GM23338 (cell line): ENCODE data around the gene ELOVL7. TPM values are rescaled to one million over a fixed set of nuclear protein-coding genes. Genes with fewer than 3 reads are reported as not detected.

Source experiments
- ATAC-seq: fragments of 200-7000 bp; cut with Tn5 transposase; 3 replicates; pipeline ENCODE4 v1.9.1; 2020
- DNase-seq: peaks from one replicate; pipeline ENCODE4 v3.0.0-alpha.2; 2015; ENCODE audit warnings: low spot score
- H2AFZ ChIP-seq: fragments of 200-600 bp; sonication (generic); 2 replicates; pipeline ENCODE4 v1.8.0; 2016; ENCODE audit warnings: antibody characterized with exemption, mild to moderate bottlenecking, moderate library complexity
- H3F3A ChIP-seq: fragments of 200-600 bp; sonication (generic); replicated peaks from 2 replicates; pipeline ENCODE4 v1.8.0; 2017; ENCODE audit warnings: antibody characterized with exemption, mixed run types, low read depth
- H3K27ac ChIP-seq: fragments of 200-600 bp; sonication (generic); 2 replicates; pipeline ENCODE4 v1.6.1; 2016; ENCODE audit warnings: low read depth
- H3K27me3 ChIP-seq: fragments of 200-600 bp; sonication (generic); 2 replicates; pipeline ENCODE4 v1.8.0; 2016; ENCODE audit warnings: mild to moderate bottlenecking, mixed run types, moderate library complexity; ENCODE audit not compliant: insufficient read depth
- H3K36me3 ChIP-seq: fragments of 200-600 bp; sonication (generic); 2 replicates; pipeline ENCODE4 v1.8.0; 2016; ENCODE audit warnings: mild to moderate bottlenecking; ENCODE audit not compliant: insufficient read depth
- H3K4me1 ChIP-seq: fragments of 200-600 bp; sonication (generic); 2 replicates; pipeline ENCODE4 v1.8.0; 2016; ENCODE audit warnings: mild to moderate bottlenecking, moderate library complexity; ENCODE audit not compliant: insufficient read depth
- H3K4me2 ChIP-seq: fragments of 200-600 bp; sonication (generic); 2 replicates; pipeline ENCODE4 v1.7.1; 2017; ENCODE audit warnings: mixed run types
- H3K4me3 ChIP-seq: fragments of 200-600 bp; sonication (generic); 2 replicates; pipeline ENCODE4 v1.6.1; 2016; ENCODE audit warnings: mixed run types
- H3K79me2 ChIP-seq: fragments of 200-600 bp; sonication (generic); replicated peaks from 2 replicates; pipeline ENCODE4 v1.8.0; 2017; ENCODE audit warnings: mild to moderate bottlenecking; ENCODE audit not compliant: insufficient read depth
- H3K9me2 ChIP-seq: fragments of 200-600 bp; sonication (generic); 2 replicates; pipeline ENCODE4 v1.8.0; 2017; ENCODE audit not compliant: insufficient read depth
- H4K20me1 ChIP-seq: fragments of 200-600 bp; sonication (generic); replicated peaks from 2 replicates; pipeline ENCODE4 v1.8.0; 2017; ENCODE audit warnings: mild to moderate bottlenecking; ENCODE audit not compliant: insufficient read depth
- H3K27ac Mint-ChIP-seq: 2 replicates; pipeline ENCODE4 v1.8.0; 2020; ENCODE audit warnings: inconsistent platforms, mild to moderate bottlenecking, moderate library complexity, mixed read lengths
- H3K27me3 Mint-ChIP-seq: 3 replicates; pipeline ENCODE4 v1.8.0; 2022; ENCODE audit warnings: low read depth, mild to moderate bottlenecking, moderate library complexity, mixed read lengths, inconsistent platforms; ENCODE audit not compliant: insufficient read depth, poor library complexity
- H3K36me3 Mint-ChIP-seq: 3 replicates; pipeline ENCODE4 v1.8.0; 2021; ENCODE audit warnings: low read depth, mild to moderate bottlenecking, inconsistent platforms, moderate library complexity, mixed read lengths
- H3K4me1 Mint-ChIP-seq: 3 replicates; pipeline ENCODE4 v1.8.0; 2020; ENCODE audit warnings: mild to moderate bottlenecking, inconsistent platforms, mixed read lengths
- H3K4me3 Mint-ChIP-seq: 3 replicates; pipeline ENCODE4 v1.8.0; 2021; ENCODE audit warnings: moderate library complexity, mild to moderate bottlenecking, inconsistent platforms, mixed read lengths
- H3K9me3 Mint-ChIP-seq: 3 replicates; pipeline ENCODE4 v1.8.0; 2020; ENCODE audit warnings: moderate library complexity, mild to moderate bottlenecking, inconsistent platforms, mixed read lengths
- CREB1 ChIP-seq: fragments of 250-450 bp; sonication (Bioruptor Pico); IDR thresholded peaks from 2 replicates; pipeline ENCODE4 v1.5.0; 2020; ENCODE audit warnings: low read depth, mild to moderate bottlenecking, moderate library complexity
- ETS1 ChIP-seq: IDR thresholded peaks from 2 replicates; pipeline ENCODE4 v1.6.1; 2016; ENCODE audit warnings: antibody characterized with exemption
- EZH2 ChIP-seq: fragments of 200-600 bp; sonication (generic); IDR thresholded peaks from one replicate; pipeline ENCODE4 v1.8.0; 2017; ENCODE audit warnings: antibody characterized with exemption, mild to moderate bottlenecking, low read depth; ENCODE audit not compliant: unreplicated experiment
- JUNB ChIP-seq: IDR thresholded peaks from one replicate; pipeline ENCODE4 v1.6.1; 2016; ENCODE audit warnings: antibody characterized with exemption; ENCODE audit not compliant: unreplicated experiment
- NANOG ChIP-seq: IDR thresholded peaks from 2 replicates; pipeline ENCODE4 v1.6.1; 2016; ENCODE audit warnings: antibody characterized with exemption, borderline replicate concordance
- ZNF462 ChIP-seq: fragments of 250-450 bp; sonication (Bioruptor Pico); IDR thresholded peaks from 2 replicates; pipeline ENCODE4 v1.5.0; 2020; ENCODE audit warnings: mild to moderate bottlenecking, moderate library complexity
- polyA plus RNA-seq: library from polyadenylated mRNA; unstranded; fragments of >200 nt; fragmentation: Nextera tagmentation; extraction: Ambion mirVana; gene quantifications from 2 replicates; pipeline ENCODE4 v1.2.1, GENCODE V29; 2016
- total RNA-seq: library from RNA; depleted of rRNA; stranded (reverse); fragments of >200 nt; shearing (Covaris generic); gene quantifications from 2 replicates; pipeline ENCODE4 v1.2.3, GENCODE V29; 2014

The ELOVL7 gene
- total and polyA plus RNA-seq, 2 experiments from 2014 or later, result 2.3 to 7.0 TPM

- H3K27ac Mint-ChIP-seq, result no peak overlapping the region
- Histone ChIP-seq H3K9me2 (peaks cover 4% of the 10 kb centered on the region; the same call in 1 of the 2 replicates), H2AFZ (no peak overlapping the region), H3F3A (no peaks in the 10 kb centered on the region), H3K36me3 (no peaks in the 10 kb centered on the region), H4K20me1 (no peaks in the 10 kb centered on the region), H3K4me2 (no peak overlapping the region), H3K27me3 (no peaks in the 10 kb centered on the region), H3K79me2 (no peaks in the 10 kb centered on the region), H3K4me1 (no peaks in the 10 kb centered on the region), H3K4me3 (no peak overlapping the region), H3K27ac (no peak overlapping the region)
- H3K9me3 Mint-ChIP-seq, result no peaks in the 10 kb centered on the region
- H3K27me3 Mint-ChIP-seq, result no peaks in the 10 kb centered on the region
- peaks cover 2% of the 10 kb centered on the region; the same call in 2 of the 3 replicates for H3K4me1 Mint-ChIP-seq
- no peak for ATAC-seq
- no peak for DNase-seq
- no peak overlapping the region for H3K4me3 Mint-ChIP-seq
- H3K36me3 Mint-ChIP-seq, result no peaks in the 10 kb centered on the region
- TF ChIP-seq ETS1 (no peak), CREB1 (CRISPR knock-in tag) (no peak), ZNF462 (CRISPR knock-in tag) (no peak), EZH2 (no peak), JUNB (no peak), NANOG (no peak)
These were observed 121.7 kb downstream of the ELOVL7 start for GRCh38 chr5:60722416-60722815.
